ENCODE measurements around the gene FILIP1L.
A peak's percentile ranks its signal among the peaks of the same experiment; 100 is the strongest.

The FILIP1L gene

GRCh38 chr3:100124201-100124761, 10.0 kb upstream of the FILIP1L start:
- no peak for DNase-seq

DNA sequence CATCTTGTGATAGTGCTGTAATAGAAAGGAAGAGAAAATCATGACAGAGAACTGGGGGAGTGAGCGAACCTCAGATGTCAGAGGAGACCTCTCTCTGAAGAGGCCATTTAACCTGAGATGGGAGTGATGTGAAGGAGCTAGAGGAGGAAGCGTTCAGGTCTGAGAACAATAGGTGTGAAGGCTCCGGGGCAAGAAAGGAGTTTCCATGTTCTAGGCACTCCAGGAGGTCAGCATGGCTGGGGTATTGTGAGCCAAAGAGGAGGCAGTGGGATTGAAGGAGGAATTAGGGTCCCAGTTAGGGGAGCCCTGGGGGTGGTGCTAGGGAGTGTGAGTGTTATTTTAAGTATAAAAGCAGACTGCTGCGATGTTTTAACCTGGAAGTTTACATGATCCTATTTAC, 8.8 kb upstream of the FILIP1L start:
- DNase-seq: no peak

GRCh38 chr3:100122321-100122720, 8.0 kb upstream of the FILIP1L start:
- no peak for DNase-seq

- no peak for DNase-seq
These were observed 6.4 kb upstream of the FILIP1L start for GRCh38 chr3:100120693-100121092.

GRCh38 chr3:100120012-100120411, 5.7 kb upstream of the FILIP1L start:
- DNase-seq: no peak

GRCh38 chr3:100117093-100117492, 2.8 kb upstream of the FILIP1L start:
- no peak for DNase-seq

- DNase-seq: no peak
These were observed 433 bp downstream of the FILIP1L start for GRCh38 chr3:100113723-100114412.

- no peak for DNase-seq
These were observed 2.6 kb downstream of the FILIP1L start for GRCh38 chr3:100111728-100112127.

GRCh38 chr3:100110162-100110561, 4.1 kb downstream of the FILIP1L start:
- DNase-seq: no peak

GRCh38 chr3:100108464-100109079, 5.7 kb downstream of the FILIP1L start:
- DNase-seq: no peak

- DNase-seq: no peak
These were observed 7.0 kb downstream of the FILIP1L start for GRCh38 chr3:100107221-100107814.

GRCh38 chr3:100106531-100107141, 7.7 kb downstream of the FILIP1L start:
- no peak for DNase-seq

DNA sequence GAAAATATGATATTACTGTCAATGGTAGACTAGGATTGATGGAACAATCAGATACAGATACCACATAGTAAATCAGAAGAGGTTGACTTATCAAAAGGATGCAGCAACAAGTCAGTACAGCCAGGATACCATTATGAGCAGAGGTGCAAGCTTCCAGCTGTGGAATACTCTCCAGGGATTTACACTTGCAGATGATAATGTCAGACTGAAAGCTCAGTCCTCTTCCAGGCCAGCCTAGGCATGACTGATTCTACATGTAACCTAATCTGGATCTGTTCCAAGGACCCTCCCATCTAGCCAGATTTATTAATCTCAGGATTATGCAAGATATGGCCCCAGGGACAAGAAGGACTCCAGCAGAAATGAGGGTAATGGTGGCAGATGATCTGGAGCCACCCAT, 8.2 kb downstream of the FILIP1L start:
- DNase-seq: peak in 1 of 2 experiments; percentile 12

GRCh38 chr3:100105501-100105900, 8.8 kb downstream of the FILIP1L start:
- DNase-seq: no peak

GRCh38 chr3:100104817-100105413, 9.4 kb downstream of the FILIP1L start:
- DNase-seq: no peak

- DNase-seq: peak in 1 of 2 experiments; percentile 28
These were observed 9.9 kb downstream of the FILIP1L start for GRCh38 chr3:100104442-100104798.

- peak; percentile 77 to 83 for DNase-seq
These were observed 10.5 kb downstream of the FILIP1L start for GRCh38 chr3:100103558-100104441.

- no peak for DNase-seq
These were observed 11.5 kb downstream of the FILIP1L start for GRCh38 chr3:100102757-100103156.

- DNase-seq: no peak
These were observed 13.9 kb downstream of the FILIP1L start for GRCh38 chr3:100100425-100100824.

- DNase-seq: no peak
These were observed 14.7 kb downstream of the FILIP1L start for GRCh38 chr3:100099621-100100020.

DNA sequence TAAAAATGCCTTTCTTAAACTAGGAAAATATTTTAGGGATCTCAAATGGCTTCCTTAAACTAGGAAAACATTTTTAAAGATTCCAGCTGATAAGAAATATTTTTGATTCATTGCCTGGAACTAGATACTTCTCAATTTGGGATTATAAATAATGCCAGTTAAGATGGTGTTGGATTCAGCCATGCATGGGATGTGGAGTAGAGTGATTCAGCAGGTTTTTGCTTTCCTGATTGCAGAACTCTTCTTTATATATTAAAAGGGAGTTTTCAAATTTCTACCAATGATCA, 15.6 kb downstream of the FILIP1L start:
- DNase-seq: no peak

All from NCI-H526 (cell line).